CD14-positive monocyte (primary cell): ENCODE data around the gene PBX4. TPM values are rescaled to one million over a fixed set of nuclear protein-coding genes. Genes with fewer than 3 reads are reported as not detected.

Experiments used
- DNase-seq, 3 donors: peaks; one replicate each; pipeline ENCODE4 v3.0.0-alpha.2; 2011 to 2022
- H2AFZ ChIP-seq: 2 replicates; pipeline ENCODE4 v1.6.0; 2012; ENCODE audit warnings: mild to moderate bottlenecking, low read depth, low read length, inconsistent platforms; ENCODE audit not compliant: insufficient read depth, poor library complexity, severe bottlenecking
- H3K27ac ChIP-seq, 2 donors: 1 replicate in 1 of 2; 2 replicates in 1 of 2; pipeline ENCODE4 v1.5.1; 2012 to 2013; ENCODE audit warnings: low read length in 2 of 2, control low read depth in 1 of 2, inconsistent platforms in 1 of 2, low read depth in 1 of 2, mild to moderate bottlenecking in 1 of 2
- H3K27me3 ChIP-seq, 2 donors: one replicate each; pipeline versions ENCODE4 v1.6.0 to v1.6.1; 2011 to 2013; ENCODE audit warnings: low read length in 2 of 2; ENCODE audit not compliant: control insufficient read depth in 2 of 2, insufficient read depth in 2 of 2
- H3K36me3 ChIP-seq, 2 donors: replicated peaks in 1 of 2; 1 replicate in 1 of 2; 2 replicates in 1 of 2; pipeline versions ENCODE4 v1.5.1 to v1.6.1; 2012 to 2013; ENCODE audit warnings: low read length in 2 of 2, control low read depth in 1 of 2, inconsistent platforms in 1 of 2, mild to moderate bottlenecking in 1 of 2; ENCODE audit not compliant: insufficient read depth in 2 of 2, control insufficient read depth in 1 of 2
- H3K4me1 ChIP-seq, 2 donors: 1 replicate in 1 of 2; 2 replicates in 1 of 2; pipeline versions ENCODE4 v1.5.1 to v1.6.1; 2012 to 2013; ENCODE audit warnings: low read length in 2 of 2, control low read depth in 1 of 2, inconsistent platforms in 1 of 2, mild to moderate bottlenecking in 1 of 2, moderate library complexity in 1 of 2; ENCODE audit not compliant: insufficient read depth in 2 of 2, control insufficient read depth in 1 of 2
- H3K4me2 ChIP-seq: replicated peaks from 2 replicates; pipeline ENCODE3; 2012; ENCODE audit warnings: low read length, moderate library complexity, mild to moderate bottlenecking; ENCODE audit not compliant: poor library complexity, severe bottlenecking; ENCODE audit errors: extremely low read depth
- H3K4me3 ChIP-seq, 3 experiments: fragments of 200-600 bp in 1 of 3; sonication (generic) in 1 of 3; replicated peaks in 1 of 3; 1 replicate in 2 of 3; 2 replicates in 1 of 3; pipeline ENCODE4 v1.5.1; 2011 to 2013; ENCODE audit warnings: low read length in 3 of 3, mild to moderate bottlenecking in 3 of 3, control low read depth in 2 of 3, low read depth in 2 of 3, inconsistent platforms in 1 of 3, moderate library complexity in 1 of 3
- H3K79me2 ChIP-seq: 2 replicates; pipeline ENCODE4 v1.6.0; 2012; ENCODE audit warnings: mild to moderate bottlenecking, control low read depth, inconsistent platforms, low read length, moderate library complexity; ENCODE audit not compliant: insufficient read depth
- H3K9ac ChIP-seq: 2 replicates; pipeline ENCODE4 v1.6.0; 2017; ENCODE audit warnings: low read length, mild to moderate bottlenecking; ENCODE audit not compliant: insufficient read depth, poor library complexity, severe bottlenecking
- H3K9me3 ChIP-seq, 2 donors: replicated peaks in 1 of 2; 1 replicate in 1 of 2; 2 replicates in 1 of 2; pipeline versions ENCODE4 v1.5.1 to v1.6.1; 2012 to 2013; ENCODE audit warnings: low read length in 2 of 2, control low read depth in 1 of 2; ENCODE audit not compliant: control insufficient read depth in 1 of 2, insufficient read depth in 1 of 2
- H4K20me1 ChIP-seq: 2 replicates; pipeline ENCODE4 v1.6.0; 2012; ENCODE audit warnings: mild to moderate bottlenecking, low read length, control low read depth, moderate library complexity; ENCODE audit not compliant: insufficient read depth
- H3K27ac Mint-ChIP-seq, 7 donors: one replicate each; pipeline ENCODE4 v1.8.0; 2020; ENCODE audit warnings: mild to moderate bottlenecking in 7 of 7, mixed read lengths in 7 of 7, moderate library complexity in 6 of 7, inconsistent platforms in 2 of 7
- H3K27me3 Mint-ChIP-seq, 3 donors: one replicate each; pipeline ENCODE4 v1.8.0; 2021 to 2022; ENCODE audit warnings: low read depth in 3 of 3, mild to moderate bottlenecking in 3 of 3, mixed read lengths in 3 of 3, moderate library complexity in 3 of 3, inconsistent platforms in 1 of 3
- H3K36me3 Mint-ChIP-seq, 2 donors: one replicate each; pipeline ENCODE4 v1.8.0; 2020; ENCODE audit warnings: mixed read lengths in 2 of 2, inconsistent platforms in 1 of 2, mild to moderate bottlenecking in 1 of 2
- H3K4me1 Mint-ChIP-seq: one replicate; pipeline ENCODE4 v1.8.0; 2020; ENCODE audit warnings: mild to moderate bottlenecking, mixed read lengths
- H3K4me3 Mint-ChIP-seq, 2 donors: one replicate each; pipeline ENCODE4 v1.8.0; 2020; ENCODE audit warnings: mild to moderate bottlenecking in 2 of 2, mixed read lengths in 2 of 2, moderate library complexity in 1 of 2
- H3K9me3 Mint-ChIP-seq, 7 donors: one replicate each; pipeline ENCODE4 v1.8.0; 2020 to 2022; ENCODE audit warnings: mixed read lengths in 7 of 7, mild to moderate bottlenecking in 6 of 7, moderate library complexity in 6 of 7, inconsistent platforms in 2 of 7
- CTCF ChIP-seq: fragments of 200-600 bp; IDR thresholded peaks from one replicate; pipeline ENCODE4 v1.8.0; 2022; ENCODE audit warnings: antibody characterized with exemption, mild to moderate bottlenecking
- WGBS: methylation state at CpG from one replicate; pipeline ENCODE4 v1.1.5; 2013; ENCODE audit warnings: missing lambda C conversion rate; ENCODE audit not compliant: insufficient coverage; 5-methylcytosine and 5-hydroxymethylcytosine counted together
- intact Hi-C, 2 donors: fragments of 100-400 bp; cut with micrococcal nuclease; formaldehyde crosslinking; loops; one replicate each; pipeline versions ENCODE4 v1.15.0 to v1.15.1; 2023
- polyA plus RNA-seq, 3 donors: library from polyadenylated mRNA; depleted of rRNA in 1 of 3; unstranded in 2 of 3; stranded (reverse) in 1 of 3; fragments of 300-500 nt in 2 of 3; fragments of >200 nt in 1 of 3; fragmentation: Illumina TruSeq in 2 of 3; gene quantifications; 1 replicate in 2 of 3; 2 replicates in 1 of 3; pipeline ENCODE4 v1.2.3, GENCODE V29; 2012 to 2021

Gene PBX4
- polyA plus RNA-seq, 3 donors, result 2.4 TPM; not detected in 2

DNA sequence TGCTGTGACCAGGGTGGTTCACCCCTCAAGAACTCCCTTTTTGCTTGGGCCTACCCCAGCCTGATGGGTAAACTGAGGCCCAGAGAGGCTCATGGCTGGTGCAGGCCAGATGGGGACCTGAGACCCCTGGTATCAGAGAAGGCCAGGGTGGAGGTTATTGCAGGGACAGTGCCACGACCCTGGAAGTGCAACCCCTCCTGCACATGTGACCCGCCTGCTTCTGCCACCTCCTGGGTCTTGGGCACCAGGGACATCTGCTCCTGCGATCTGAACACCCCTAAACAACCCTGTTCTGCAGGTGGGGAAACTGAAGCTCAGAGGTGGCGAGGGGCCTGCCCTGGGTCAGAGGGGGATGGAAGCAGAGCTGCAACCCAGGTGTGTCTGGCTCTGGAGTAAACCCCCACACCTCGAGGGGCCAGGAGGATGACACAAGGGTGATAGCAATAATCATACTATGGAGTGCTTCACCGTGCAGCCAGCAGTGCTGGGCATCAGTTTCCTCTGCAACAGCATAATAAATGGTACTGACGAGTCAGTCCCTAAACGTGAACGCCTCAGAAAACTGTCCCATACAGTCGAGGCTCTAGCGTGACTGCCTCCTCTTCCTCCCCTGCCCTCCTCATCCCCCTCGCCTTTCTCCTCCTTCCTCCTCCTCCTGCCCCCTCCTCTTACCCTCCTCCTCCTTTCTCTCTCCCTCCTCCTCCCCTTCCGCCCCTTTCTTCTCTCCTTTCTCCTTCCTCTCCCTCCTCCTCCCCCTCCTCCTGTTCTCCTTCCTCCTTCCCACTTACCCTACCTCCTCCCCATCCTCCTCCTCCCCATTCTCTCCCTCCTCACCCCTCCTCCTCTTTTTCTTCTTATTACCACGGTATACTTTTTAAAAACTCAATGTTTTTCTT lies 85.4 kb downstream of the PBX4 start:
- intact Hi-C loops, result loop anchor here (1.0 to 10.0 kb wide), 5 partner anchors 111 to 426 kb away; no protein-coding TSS in a partner anchor
- peaks cover 11% of the 10 kb centered on the region for H3K4me1 Mint-ChIP-seq
- H3K9me3 ChIP-seq, result no peaks in the 10 kb centered on the region
- H3K4me2 ChIP-seq, result no peak overlapping the region
- no peaks in the 10 kb centered on the region for H3K79me2 ChIP-seq
- WGBS, result 55% methylated on average over 9 of the region's 14 CpGs
- no peak overlapping the region for H3K9ac ChIP-seq
- no peak overlapping the region for H3K4me3 ChIP-seq
- H3K27me3 ChIP-seq, result peaks cover 0 to 14% of the 10 kb centered on the region in 2 donors
- no peak overlapping the region for H3K27ac ChIP-seq
- peaks cover 17 to 31% of the 10 kb centered on the region in 2 donors for H3K36me3 Mint-ChIP-seq
- H4K20me1 ChIP-seq, result no peaks in the 10 kb centered on the region
- H3K4me3 Mint-ChIP-seq, result no peak overlapping the region
- H3K4me1 ChIP-seq, result peaks cover 1 to 3% of the 10 kb centered on the region in 2 donors
- no peak for TF ChIP-seq CTCF
- no peak for DNase-seq
- H3K9me3 Mint-ChIP-seq, result peaks cover 0 to 11% (median 6%) of the 10 kb centered on the region in 7 donors
- H2AFZ ChIP-seq, result no peak overlapping the region
- H3K36me3 ChIP-seq, result peaks cover 7 to 15% of the 10 kb centered on the region in 2 donors
- no peak overlapping the region for H3K27ac Mint-ChIP-seq
- H3K27me3 Mint-ChIP-seq, result peaks cover 11 to 25% (median 21%) of the 10 kb centered on the region in 3 donors

DNA sequence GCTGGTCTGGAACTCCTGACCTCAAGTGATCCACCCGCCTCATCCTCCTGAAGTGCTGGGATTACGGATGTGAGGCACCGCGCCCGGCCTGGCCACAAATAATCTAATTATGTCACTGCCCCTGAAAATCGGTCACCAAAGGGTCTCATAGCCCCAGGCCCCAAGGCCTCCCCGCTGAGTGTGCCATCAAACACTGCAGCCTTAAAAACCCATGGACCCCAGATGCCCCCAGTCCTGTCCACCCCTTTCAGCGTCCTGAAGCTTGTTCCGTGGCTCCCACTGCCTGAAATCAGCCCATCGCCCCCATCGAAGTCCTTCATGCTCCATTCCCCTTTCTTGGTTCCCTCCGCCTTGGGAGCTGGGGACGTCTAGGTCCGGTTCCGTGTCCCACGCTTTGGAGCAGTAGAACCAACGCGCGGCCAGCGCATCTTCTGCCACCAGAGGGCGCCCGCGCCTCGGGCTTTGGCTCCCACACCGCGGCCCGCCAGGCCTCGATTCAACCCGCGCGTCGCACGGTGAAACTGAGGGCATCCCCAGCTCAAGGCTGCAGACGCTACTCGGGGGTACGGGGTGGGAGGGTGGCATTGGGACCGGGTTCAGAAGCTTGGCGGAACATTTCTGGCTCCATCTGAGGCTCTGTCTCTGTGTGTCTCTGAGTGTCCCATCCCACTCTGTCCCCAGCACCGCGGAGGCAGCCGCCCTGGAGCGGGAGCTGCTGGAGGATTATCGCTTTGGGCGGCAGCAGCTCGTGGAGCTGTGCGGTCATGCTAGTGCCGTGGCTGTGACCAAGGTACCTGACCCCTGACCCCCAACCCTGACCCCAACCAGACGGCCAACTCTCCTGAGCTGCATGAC lies 86.3 kb downstream of the PBX4 start:
- no peak overlapping the region for H3K4me3 ChIP-seq
- no peak overlapping the region for H3K9ac ChIP-seq
- H3K4me1 Mint-ChIP-seq, result peaks cover 6% of the 10 kb centered on the region
- H3K27ac Mint-ChIP-seq, result no peak overlapping the region
- peaks cover 23 to 39% of the 10 kb centered on the region in 2 donors for H3K36me3 Mint-ChIP-seq
- H3K27me3 Mint-ChIP-seq, result peaks cover 4 to 17% (median 12%) of the 10 kb centered on the region in 3 donors
- H3K79me2 ChIP-seq, result no peaks in the 10 kb centered on the region
- peaks cover 0 to 3% of the 10 kb centered on the region in 2 donors for H3K4me1 ChIP-seq
- H3K4me2 ChIP-seq, result no peak overlapping the region
- peaks cover 6% of the 10 kb centered on the region for H4K20me1 ChIP-seq
- peak; percentile 68 to 79 (median 75) for DNase-seq
- no peak overlapping the region for H3K4me3 Mint-ChIP-seq
- TF ChIP-seq CTCF, result peak; percentile 91
- H3K36me3 ChIP-seq, result peaks cover 16 to 24% of the 10 kb centered on the region in 2 donors
- H3K9me3 ChIP-seq, result no peaks in the 10 kb centered on the region
- no peak overlapping the region for H2AFZ ChIP-seq
- 39% methylated on average over 35 of the region's 48 CpGs for WGBS
- intact Hi-C loops, result loop anchor here (1.0 to 10.0 kb wide), 5 partner anchors 112 to 427 kb away; no protein-coding TSS in a partner anchor
- no peak overlapping the region for H3K27ac ChIP-seq
- H3K9me3 Mint-ChIP-seq, result peaks cover 0 to 5% (median 2%) of the 10 kb centered on the region in 7 donors
- H3K27me3 ChIP-seq, result peaks cover 0 to 6% of the 10 kb centered on the region in 2 donors
